K562 (cell line): ENCODE measurements around the gene UCP1. TPM values are rescaled to one million over a fixed set of nuclear protein-coding genes. Genes with fewer than 3 reads are reported as not detected.

Experiments used
- ATAC-seq: fragments of 200-7000 bp; cut with Tn5 transposase; 3 replicates; pipeline ENCODE4 v1.9.1; 2020; ENCODE audit warnings: moderate library complexity
- BruUV-seq: library from RNA; stranded (reverse); fragments of 400-500 nt; replicated peaks from 2 replicates; lab custom pipeline; 2021; lab: Mats Ljungman, UMichigan
- CTCF ChIA-PET: fragments of 300-600 bp; formaldehyde crosslinking; extraction: SDS; loops from one replicate; lab custom pipeline; 2021; ENCODE audit warnings: low intra/inter-chr PET ratio; lab: Yijun Ruan, JAX
- POLR2A ChIA-PET: fragments of 300-600, 350-650 bp; sonication (Branson Sonifier 250); formaldehyde crosslinking; extraction: SDS; loops from one replicate; lab custom pipeline; 2021; ENCODE audit warnings: antibody characterized with exemption, inconsistent platforms; lab: Yijun Ruan, JAX
- DNase-seq, 4 experiments: peaks; one replicate each; pipeline versions ENCODE4 v3.0.0 to v3.0.0-alpha.2; 2011 to 2018; ENCODE audit warnings: low spot score in 3 of 4, mixed read lengths in 3 of 4; ENCODE audit errors: extremely low read depth in 1 of 4
- FAIRE-seq: peaks from 2 replicates; lab custom pipeline; 2011; peaks lifted over from hg19 to GRCh38; lab: Jason Lieb, UNC
- H2AFZ ChIP-seq: 2 replicates; pipeline ENCODE4 v1.6.0; 2011; ENCODE audit warnings: low read depth, low read length, control low read depth, inconsistent platforms
- H3K27ac ChIP-seq: fragments of 200-600 bp; 3 replicates; pipeline ENCODE4 v1.8.0; 2011; ENCODE audit warnings: low read depth, mild to moderate bottlenecking, control low read depth, inconsistent platforms, low read length, moderate library complexity, mixed read lengths; ENCODE audit errors: extremely low read depth
- H3K27me3 ChIP-seq, 2 experiments: fragments of 300-600 bp in 1 of 2; 2 replicates in 1 of 2; 3 replicates in 1 of 2; pipeline versions ENCODE4 v1.6.0 to v1.8.0; 2011; ENCODE audit warnings: inconsistent platforms in 2 of 2, low read length in 2 of 2, mild to moderate bottlenecking in 1 of 2, mixed read lengths in 1 of 2, moderate library complexity in 1 of 2; ENCODE audit not compliant: control insufficient read depth in 2 of 2, insufficient read depth in 2 of 2
- H3K36me3 ChIP-seq: fragments of 300-600 bp; 3 replicates; pipeline ENCODE4 v1.8.0; 2011; ENCODE audit warnings: mild to moderate bottlenecking, low read length, inconsistent platforms; ENCODE audit not compliant: control insufficient read depth, insufficient read depth
- H3K4me1 ChIP-seq, 2 experiments: fragments of 200-600 bp in 1 of 2; replicated peaks in 1 of 2; 2 replicates in 1 of 2; 3 replicates in 1 of 2; pipeline versions ENCODE4 v1.5.1 to v1.8.0; 2011; ENCODE audit warnings: inconsistent platforms in 2 of 2, low read length in 2 of 2, mild to moderate bottlenecking in 1 of 2, mixed read lengths in 1 of 2, moderate library complexity in 1 of 2; ENCODE audit not compliant: control insufficient read depth in 2 of 2, insufficient read depth in 2 of 2
- H3K4me2 ChIP-seq: 2 replicates; pipeline ENCODE4 v1.6.1; 2011; ENCODE audit warnings: low read length, control low read depth, inconsistent platforms, mixed read lengths; ENCODE audit not compliant: insufficient read depth
- H3K4me3 ChIP-seq: fragments of 200-600 bp; sonication (generic), shearing (Covaris generic); 2 replicates; pipeline ENCODE4 v1.5.1; 2016; ENCODE audit warnings: control low read depth, inconsistent platforms
- H3K79me2 ChIP-seq: fragments of 200-600 bp; 3 replicates; pipeline ENCODE4 v1.8.0; 2011; ENCODE audit warnings: low read length, inconsistent platforms; ENCODE audit not compliant: control insufficient read depth, insufficient read depth
- H3K9ac ChIP-seq, 2 experiments: 2 replicates each; pipeline versions ENCODE4 v1.6.0 to v1.6.1; 2011; ENCODE audit warnings: low read depth in 2 of 2, low read length in 2 of 2, control low read depth in 1 of 2, inconsistent platforms in 1 of 2, mild to moderate bottlenecking in 1 of 2, mixed read lengths in 1 of 2; ENCODE audit not compliant: insufficient read depth in 1 of 2
- H3K9me1 ChIP-seq: one replicate; pipeline ENCODE4 v1.6.0; 2011; ENCODE audit warnings: inconsistent platforms, mild to moderate bottlenecking, low read length, moderate library complexity; ENCODE audit not compliant: control insufficient read depth, insufficient read depth
- H3K9me3 ChIP-seq: replicated peaks from 2 replicates; pipeline ENCODE4 v1.5.1; 2011; ENCODE audit warnings: low read depth, low read length, inconsistent platforms; ENCODE audit not compliant: control insufficient read depth, insufficient read depth
- H4K20me1 ChIP-seq: replicated peaks from 2 replicates; pipeline ENCODE4 v1.6.1; 2011; ENCODE audit warnings: low read length, inconsistent platforms, mixed read lengths; ENCODE audit not compliant: control insufficient read depth, insufficient read depth
- ARID3B ChIP-seq: fragments of 250-450 bp; sonication (Bioruptor Pico); IDR thresholded peaks from 2 replicates; pipeline ENCODE4 v1.4.0; 2020; ENCODE audit warnings: borderline replicate concordance
- PHF8 ChIP-seq: fragments of 200-600 bp; sonication (generic); IDR thresholded peaks from 2 replicates; pipeline ENCODE4 v1.6.1; 2012; ENCODE audit warnings: mixed run types, mild to moderate bottlenecking, inconsistent platforms, low read length, moderate library complexity, borderline replicate concordance
- POLR3G ChIP-seq: IDR thresholded peaks from 2 replicates; pipeline ENCODE4 v1.6.1; 2011; ENCODE audit not compliant: insufficient read length, insufficient replicate concordance; ENCODE audit errors: extremely low read depth
- RBM25 ChIP-seq: fragments of 200-400 bp; formaldehyde crosslinking; IDR thresholded peaks from 2 replicates; pipeline ENCODE4 v1.6.1; 2018; ENCODE audit warnings: low read length, low read depth, moderate library complexity; ENCODE audit not compliant: severe bottlenecking
- SAFB ChIP-seq: fragments of 200-400 bp; formaldehyde crosslinking; IDR thresholded peaks from 2 replicates; pipeline ENCODE4 v1.6.1; 2017; ENCODE audit warnings: low read depth, low read length, borderline replicate concordance
- SMAD2 ChIP-seq: fragments of 150-350 bp; IDR thresholded peaks from 2 replicates; pipeline ENCODE4 v1.6.1; 2014; ENCODE audit warnings: low read depth, mild to moderate bottlenecking, low read length
- SMARCA4 ChIP-seq: fragments of 450-650 bp; IDR thresholded peaks from 2 replicates; pipeline ENCODE4 v1.6.1; 2016
- ZHX1 ChIP-seq: fragments of 150-350 bp; conservative IDR thresholded peaks from 2 replicates; pipeline ENCODE4 v1.6.1; 2014; ENCODE audit warnings: low read length
- ZNF23 ChIP-seq: fragments of 250-450 bp; sonication (Bioruptor Pico); IDR thresholded peaks from 2 replicates; pipeline ENCODE4 v1.4.0; 2020; ENCODE audit warnings: mild to moderate bottlenecking
- ZNF384 ChIP-seq: IDR thresholded peaks from 2 replicates; pipeline ENCODE4 v1.6.1; 2012; ENCODE audit warnings: low read depth, low read length, improper control_type of control experiment
- ZNF76 ChIP-seq: fragments of 250-450 bp; sonication (Bioruptor Pico); IDR thresholded peaks from 2 replicates; pipeline ENCODE4 v1.4.0; 2020; ENCODE audit warnings: mild to moderate bottlenecking, moderate library complexity, borderline replicate concordance
- WGBS: fragments of 100-300 bp; shearing (Covaris generic); methylation state at CpG from one replicate; pipeline ENCODE4 v1.1.6; 2016; ENCODE audit warnings: low coverage, mixed read lengths; ENCODE audit not compliant: insufficient coverage; ENCODE audit errors: missing lambda C conversion rate; 5-methylcytosine and 5-hydroxymethylcytosine counted together
- in situ Hi-C: fragments of 300-500 bp; cut with MboI; formaldehyde crosslinking; loops from 4 replicates; pipeline ENCODE4 v1.15.0; 2018; ENCODE audit warnings: inconsistent platforms, mixed read lengths
- intact Hi-C: fragments of 100-400 bp; cut with micrococcal nuclease; formaldehyde crosslinking; loops from 2 replicates; pipeline ENCODE4 v1.14.2; 2022
- polyA plus RNA-seq, 8 experiments: library from polyadenylated mRNA; depleted of rRNA in 4 of 8; stranded (reverse) in 5 of 8; unstranded in 3 of 8; fragments of >200 nt; fragmentation: Nextera tagmentation in 2 of 8; fragmentation: Illumina TruSeq in 1 of 8; extraction: Ambion mirVana in 2 of 8; extraction: Trizol in 1 of 8; gene quantifications; 2 replicates each; pipeline versions ENCODE4 v1.2.1 to v1.2.3, GENCODE V29; 2011 to 2014; ENCODE audit warnings: inconsistent platforms in 1 of 8, missing spikeins in 1 of 8
- total RNA-seq, 7 experiments: library from RNA; depleted of rRNA in 6 of 7; stranded (reverse); fragments of >200 nt in 6 of 7; fragmentation: Illumina TruSeq in 2 of 7; extraction: Trizol in 2 of 7; gene quantifications; 2 replicates each; pipeline versions ENCODE4 v1.2.1 to v1.2.3, GENCODE V29; 2011 to 2021; ENCODE audit warnings: low replicate concordance in 1 of 7
- TF ChIP-seq, protein P1 (sequence below): fragments of 250-450 bp; sonication (Bioruptor Pico); IDR thresholded peaks from 2 replicates; pipeline ENCODE4 v1.9.0; 2021; ENCODE audit warnings: mild to moderate bottlenecking, inconsistent platforms
- TF ChIP-seq, protein P2 (sequence below): fragments of 450-650 bp; IDR thresholded peaks from 2 replicates; pipeline ENCODE4 v1.6.1; 2014; ENCODE audit warnings: low read depth, mild to moderate bottlenecking, moderate library complexity, borderline replicate concordance

Gene UCP1
- total and polyA plus RNA-seq, 9 of the 15 experiments (the other 6 are each of a cell fraction or from before 2014, with no cell fraction given), result not detected

GRCh38 chr4:140569307-140569638 is 512 bp upstream of the UCP1 start:
- intact Hi-C loops, result no loop called here
- H3K27ac ChIP-seq, result no peak overlapping the region
- no peak overlapping the region for H3K4me3 ChIP-seq
- POLR2A ChIA-PET, result interaction anchor here (0.6 kb wide), 1 partner anchor 589 kb away, joined by 3 read pairs; no protein-coding TSS in a partner anchor
- H3K36me3 ChIP-seq, result no peaks in the 10 kb centered on the region
- H3K4me2 ChIP-seq, result no peak overlapping the region
- ATAC-seq, result no peak
- no peaks in the 10 kb centered on the region for H3K9me3 ChIP-seq
- H3K9me1 ChIP-seq, result no peaks in the 10 kb centered on the region
- H4K20me1 ChIP-seq, result no peaks in the 10 kb centered on the region
- WGBS, result 1% methylated on average over 5 of the region's 7 CpGs
- FAIRE-seq, result no peak
- H3K27me3 ChIP-seq, result peaks cover 25 to 27% of the 10 kb centered on the region in 2 experiments
- no TSS peak for BruUV-seq
- H3K9ac ChIP-seq, result no peak overlapping the region
- H3K79me2 ChIP-seq, result no peaks in the 10 kb centered on the region
- H2AFZ ChIP-seq, result no peak overlapping the region
- in situ Hi-C loops, result no loop called here
- CTCF ChIA-PET, result no interaction called here
- DNase-seq, result no peak
- H3K4me1 ChIP-seq, result peaks cover 0 to 6% of the 10 kb centered on the region in 2 experiments; a peak in 1 of 5 replicates
- TF ChIP-seq, protein P1, sequence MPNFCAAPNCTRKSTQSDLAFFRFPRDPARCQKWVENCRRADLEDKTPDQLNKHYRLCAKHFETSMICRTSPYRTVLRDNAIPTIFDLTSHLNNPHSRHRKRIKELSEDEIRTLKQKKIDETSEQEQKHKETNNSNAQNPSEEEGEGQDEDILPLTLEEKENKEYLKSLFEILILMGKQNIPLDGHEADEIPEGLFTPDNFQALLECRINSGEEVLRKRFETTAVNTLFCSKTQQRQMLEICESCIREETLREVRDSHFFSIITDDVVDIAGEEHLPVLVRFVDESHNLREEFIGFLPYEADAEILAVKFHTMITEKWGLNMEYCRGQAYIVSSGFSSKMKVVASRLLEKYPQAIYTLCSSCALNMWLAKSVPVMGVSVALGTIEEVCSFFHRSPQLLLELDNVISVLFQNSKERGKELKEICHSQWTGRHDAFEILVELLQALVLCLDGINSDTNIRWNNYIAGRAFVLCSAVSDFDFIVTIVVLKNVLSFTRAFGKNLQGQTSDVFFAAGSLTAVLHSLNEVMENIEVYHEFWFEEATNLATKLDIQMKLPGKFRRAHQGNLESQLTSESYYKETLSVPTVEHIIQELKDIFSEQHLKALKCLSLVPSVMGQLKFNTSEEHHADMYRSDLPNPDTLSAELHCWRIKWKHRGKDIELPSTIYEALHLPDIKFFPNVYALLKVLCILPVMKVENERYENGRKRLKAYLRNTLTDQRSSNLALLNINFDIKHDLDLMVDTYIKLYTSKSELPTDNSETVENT (CRISPR knock-in tag), result no peak
- TF ChIP-seq, protein P2, sequence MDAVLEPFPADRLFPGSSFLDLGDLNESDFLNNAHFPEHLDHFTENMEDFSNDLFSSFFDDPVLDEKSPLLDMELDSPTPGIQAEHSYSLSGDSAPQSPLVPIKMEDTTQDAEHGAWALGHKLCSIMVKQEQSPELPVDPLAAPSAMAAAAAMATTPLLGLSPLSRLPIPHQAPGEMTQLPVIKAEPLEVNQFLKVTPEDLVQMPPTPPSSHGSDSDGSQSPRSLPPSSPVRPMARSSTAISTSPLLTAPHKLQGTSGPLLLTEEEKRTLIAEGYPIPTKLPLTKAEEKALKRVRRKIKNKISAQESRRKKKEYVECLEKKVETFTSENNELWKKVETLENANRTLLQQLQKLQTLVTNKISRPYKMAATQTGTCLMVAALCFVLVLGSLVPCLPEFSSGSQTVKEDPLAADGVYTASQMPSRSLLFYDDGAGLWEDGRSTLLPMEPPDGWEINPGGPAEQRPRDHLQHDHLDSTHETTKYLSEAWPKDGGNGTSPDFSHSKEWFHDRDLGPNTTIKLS, result no peak
- no peak for TF ChIP-seq SMARCA4
- no peak for TF ChIP-seq PHF8
- TF ChIP-seq ZNF384, result no peak
- no peak for TF ChIP-seq ARID3B (CRISPR knock-in tag)
- no peak for TF ChIP-seq ZNF23 (CRISPR knock-in tag)
- no peak for TF ChIP-seq SMAD2
- no peak for TF ChIP-seq ZHX1
- TF ChIP-seq ZNF76 (CRISPR knock-in tag), result no peak
- TF ChIP-seq RBM25, result no peak
- no peak for TF ChIP-seq POLR3G
- TF ChIP-seq SAFB, result no peak
